HK-2 (cell line): ENCODE results near the gene SRPX2.

Experiments used
- DNase-seq: peaks from one replicate; pipeline ENCODE4 v3.0.0-alpha.2; 2018; ENCODE audit not compliant: unreplicated experiment

The SRPX2 gene

GRCh38 chrX:100649550-100650356 lies 5.8 kb downstream of the SRPX2 start:
- no peak for DNase-seq

- no peak for DNase-seq
Measured at GRCh38 chrX:100650841-100651240, 6.8 kb downstream of the SRPX2 start.

- DNase-seq = no peak
Measured at GRCh38 chrX:100652266-100652665, 8.3 kb downstream of the SRPX2 start.

GRCh38 chrX:100654261-100654660 lies 10.3 kb downstream of the SRPX2 start:
- no peak for DNase-seq

GRCh38 chrX:100658941-100659381 lies 15.0 kb downstream of the SRPX2 start:
- no peak for DNase-seq

- no peak for DNase-seq
Measured at GRCh38 chrX:100659431-100660137, 15.6 kb downstream of the SRPX2 start.

GRCh38 chrX:100662170-100662569 lies 18.2 kb downstream of the SRPX2 start:
- no peak for DNase-seq

GRCh38 chrX:100662796-100663195 lies 18.8 kb downstream of the SRPX2 start:
- no peak for DNase-seq

GRCh38 chrX:100663642-100664041 lies 19.6 kb downstream of the SRPX2 start:
- DNase-seq = no peak

- DNase-seq = no peak
Measured at GRCh38 chrX:100672966-100673365, 29.0 kb downstream of the SRPX2 start.

- DNase-seq = no peak
Measured at GRCh38 chrX:100673397-100673953, 29.5 kb downstream of the SRPX2 start.

GRCh38 chrX:100674705-100675104 lies 30.7 kb downstream of the SRPX2 start:
- DNase-seq = no peak

GRCh38 chrX:100677611-100678181 lies 33.7 kb downstream of the SRPX2 start:
- no peak for DNase-seq

- DNase-seq = no peak
Measured at GRCh38 chrX:100680756-100681155, 36.8 kb downstream of the SRPX2 start.

- no peak for DNase-seq
Measured at GRCh38 chrX:100681599-100681998, 37.6 kb downstream of the SRPX2 start.

- DNase-seq = no peak
Measured at GRCh38 chrX:100682939-100683338, 38.9 kb downstream of the SRPX2 start.

GRCh38 chrX:100685284-100685996 lies 41.4 kb downstream of the SRPX2 start:
- peak; percentile 71 for DNase-seq

GRCh38 chrX:100685997-100686305 lies 42.0 kb downstream of the SRPX2 start:
- no peak for DNase-seq

GRCh38 chrX:100687128-100687527 lies 43.1 kb downstream of the SRPX2 start:
- DNase-seq = no peak

- no peak for DNase-seq
Measured at GRCh38 chrX:100687546-100687945, 43.5 kb downstream of the SRPX2 start.

- DNase-seq = no peak
Measured at GRCh38 chrX:100695302-100695701, 51.3 kb downstream of the SRPX2 start.

GRCh38 chrX:100695991-100696390 lies 52.0 kb downstream of the SRPX2 start:
- DNase-seq = no peak
